Placental pericyte (primary cell): ENCODE data around the gene TNFRSF18. TPM values are rescaled to one million over a fixed set of nuclear protein-coding genes. Genes with fewer than 3 reads are reported as not detected.

ENCODE experiments used
- small RNA-seq: library from RNA; depleted of rRNA; stranded (forward); fragments of <200 nt; gene quantifications from one replicate; pipeline ENCODE3, GENCODE V24; 2012; ENCODE audit warnings: low replicate concordance
- total RNA-seq: library from RNA; depleted of rRNA; stranded (reverse); fragments of >200 nt; gene quantifications from 2 replicates; pipeline ENCODE4 v1.2.3, GENCODE V29; 2012

Gene TNFRSF18
- not detected in 2 replicates for total RNA-seq

GRCh38 chr1:1206376-1206965 is at the start of gene TNFRSF18:
Gene TNFRSF18 (minus strand): TSS chr1:1206592. CDS start chr1:1206571, 21 bp downstream.

GRCh38 chr1:1246577-1247340 is 40.4 kb upstream of the TNFRSF18 start, which contains the start of gene C1QTNF12:
Gene C1QTNF12 (minus strand): TSS chr1:1246722. CDS start chr1:1246690, 32 bp downstream.

GRCh38 chr1:1232208-1232795 is 25.9 kb upstream of the TNFRSF18 start, which contains the start of gene B3GALT6:
Gene B3GALT6 (plus strand): TSS chr1:1232237. CDS start chr1:1232279, 42 bp downstream.

GRCh38 chr1:1231400-1232207 is 25.2 kb upstream of the TNFRSF18 start, which contains the start of gene SDF4:
Gene SDF4 (minus strand): TSS chr1:1232001. CDS start chr1:1228772, 3,229 bp downstream.

GRCh38 chr1:1213345-1214265 is 7.2 kb upstream of the TNFRSF18 start, which contains the start of gene TNFRSF4:
Gene TNFRSF4 (minus strand): TSS chr1:1214153. CDS start chr1:1214127, 26 bp downstream.

GRCh38 chr1:1173793-1174415 is 32.5 kb downstream of the TNFRSF18 start, which contains the start of gene TTLL10:
Gene TTLL10 (plus strand): TSS chr1:1173880. CDS start chr1:1179216, 5,336 bp downstream.

Small RNA genes within 50 kb of the gene (small RNA-seq; reads per million reads assigned to genes)
- gene MIR200A = 0.13 reads per million
- 1.3 reads per million, percentile 55 among the genes with 10 or more reads in this experiment for gene MIR200B
- not detected for gene MIR429

Other genes with a start within 250 kb of the TNFRSF18 start
- gene NOC2L, start 247.3 kb downstream of the TNFRSF18 start, total RNA-seq = 72.9 and 162 TPM in 2 replicates
- gene KLHL17, start 246.0 kb downstream of the TNFRSF18 start, total RNA-seq = 10.1 and 22.9 TPM in 2 replicates
- 0.66 and 4.9 TPM in 2 replicates for gene PLEKHN1, start 240.1 kb downstream of the TNFRSF18 start, total RNA-seq
- gene PERM1, start 224.5 kb downstream of the TNFRSF18 start, total RNA-seq = not detected in 2 replicates
- 4.2 and 16.8 TPM in 2 replicates for gene HES4, start 206.5 kb downstream of the TNFRSF18 start, total RNA-seq
- gene ISG15, start 193.1 kb downstream of the TNFRSF18 start, total RNA-seq = 106 and 138 TPM in 2 replicates
- 104 and 155 TPM in 2 replicates for gene AGRN, start 186.5 kb downstream of the TNFRSF18 start, total RNA-seq
- not detected in 2 replicates for gene RNF223, start 132.3 kb downstream of the TNFRSF18 start, total RNA-seq
- gene C1orf159, start 90.5 kb downstream of the TNFRSF18 start, total RNA-seq = 9.0 and 24.8 TPM in 2 replicates
- gene TTLL10, start 32.7 kb downstream of the TNFRSF18 start, total RNA-seq = not detected in 2 replicates
- gene TNFRSF4, start 7.6 kb upstream of the TNFRSF18 start, total RNA-seq = not detected in 2 replicates
- gene SDF4, start 25.4 kb upstream of the TNFRSF18 start, total RNA-seq = 104 and 223 TPM in 2 replicates
- 34.4 and 38.5 TPM in 2 replicates for gene B3GALT6, start 25.6 kb upstream of the TNFRSF18 start, total RNA-seq
- gene C1QTNF12, start 40.1 kb upstream of the TNFRSF18 start, total RNA-seq = 0.44 and 1.3 TPM in 2 replicates
- gene UBE2J2, start 67.3 kb upstream of the TNFRSF18 start, total RNA-seq = 50.1 and 62.3 TPM in 2 replicates
- gene SCNN1D, start 73.8 kb upstream of the TNFRSF18 start, total RNA-seq = 0.57 and 1.3 TPM in 2 replicates
- gene ACAP3, start 101.3 kb upstream of the TNFRSF18 start, total RNA-seq = 37.2 and 53.4 TPM in 2 replicates
- 23.0 and 37.4 TPM in 2 replicates for gene PUSL1, start 102.0 kb upstream of the TNFRSF18 start, total RNA-seq
- 83.8 and 94.6 TPM in 2 replicates for gene INTS11, start 118.1 kb upstream of the TNFRSF18 start, total RNA-seq
- gene CPTP, start 118.2 kb upstream of the TNFRSF18 start, total RNA-seq = 20.8 and 28.1 TPM in 2 replicates
- 0.14 and 1.3 TPM in 2 replicates for gene TAS1R3, start 124.7 kb upstream of the TNFRSF18 start, total RNA-seq
- gene DVL1, start 142.8 kb upstream of the TNFRSF18 start, total RNA-seq = 56.5 and 159 TPM in 2 replicates
- gene MXRA8, start 152.0 kb upstream of the TNFRSF18 start, total RNA-seq = 342 and 367 TPM in 2 replicates
- 78.1 and 134 TPM in 2 replicates for gene AURKAIP1, start 168.6 kb upstream of the TNFRSF18 start, total RNA-seq
- gene CCNL2, start 192.7 kb upstream of the TNFRSF18 start, total RNA-seq = 96.1 and 129 TPM in 2 replicates
- gene MRPL20, start 200.7 kb upstream of the TNFRSF18 start, total RNA-seq = 51.9 and 91.8 TPM in 2 replicates
- gene ANKRD65, start 214.7 kb upstream of the TNFRSF18 start, total RNA-seq = under 0.01 and 0.14 TPM in 2 replicates
- gene VWA1, start 229.1 kb upstream of the TNFRSF18 start, total RNA-seq = 5.9 and 7.9 TPM in 2 replicates
- gene ATAD3C, start 243.1 kb upstream of the TNFRSF18 start, total RNA-seq = under 0.01 TPM in 1 of 2 replicates, not detected in the other